ENCODE data around the gene DENND2C.

The DENND2C gene

DNA sequence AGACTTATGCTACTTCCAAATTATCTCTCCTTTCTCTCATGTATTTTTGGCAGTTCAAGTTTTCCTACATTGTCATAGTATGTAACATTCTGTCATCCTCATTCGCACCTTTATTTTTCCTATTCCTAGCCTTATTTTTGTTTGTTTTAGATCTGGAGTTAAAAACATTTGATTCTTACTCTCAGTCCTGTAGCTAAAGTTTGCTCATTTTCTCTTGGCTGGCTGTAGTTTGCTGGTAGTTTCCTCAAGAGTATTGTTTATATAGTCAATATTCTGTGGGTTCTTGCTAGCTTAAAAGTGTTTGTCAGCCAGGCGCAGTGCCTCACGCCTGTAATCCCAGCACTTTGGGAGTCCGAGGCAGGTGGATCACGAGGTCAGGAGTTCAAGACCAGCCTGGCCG, 129.0 kb downstream of the DENND2C start:
- no peak for DNase-seq

DNA sequence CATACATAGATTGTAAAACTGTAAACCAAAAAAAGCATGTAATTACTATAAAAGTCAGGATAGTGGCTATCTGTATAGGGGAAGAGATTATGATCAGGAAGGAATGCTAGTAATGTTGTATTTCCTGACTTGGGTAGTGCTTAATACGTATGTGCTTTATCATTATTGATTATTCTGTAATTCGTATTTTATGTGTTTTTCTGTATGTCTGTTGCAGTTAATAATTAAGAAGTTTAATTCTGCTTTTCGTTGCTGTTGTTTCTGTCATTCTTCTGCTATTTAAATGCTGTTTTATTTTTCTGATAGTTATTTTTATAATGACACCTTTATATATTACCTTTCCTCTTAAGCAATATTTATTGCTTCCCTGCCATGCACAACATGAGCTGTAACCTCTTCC, 129.6 kb downstream of the DENND2C start:
- no peak for DNase-seq

DNA sequence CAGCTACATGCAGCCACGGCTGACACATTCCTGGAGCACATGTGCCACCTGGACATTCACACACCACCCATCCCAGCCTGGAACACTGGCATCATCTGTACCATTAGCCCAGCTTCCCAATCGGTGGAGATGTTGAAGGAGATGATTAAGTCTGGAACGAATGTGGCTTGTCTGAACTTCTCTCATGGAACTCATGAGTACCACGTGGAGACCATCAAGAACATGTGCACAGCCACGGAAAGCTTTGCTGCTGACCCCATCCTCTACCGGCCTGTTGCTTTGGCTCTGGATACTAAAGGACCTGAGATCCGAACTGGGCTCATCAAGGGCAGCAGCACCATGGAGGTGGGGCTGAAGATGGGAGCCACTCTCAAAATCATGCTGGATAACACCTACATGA, 133.8 kb downstream of the DENND2C start:
- no peak for DNase-seq

DNA sequence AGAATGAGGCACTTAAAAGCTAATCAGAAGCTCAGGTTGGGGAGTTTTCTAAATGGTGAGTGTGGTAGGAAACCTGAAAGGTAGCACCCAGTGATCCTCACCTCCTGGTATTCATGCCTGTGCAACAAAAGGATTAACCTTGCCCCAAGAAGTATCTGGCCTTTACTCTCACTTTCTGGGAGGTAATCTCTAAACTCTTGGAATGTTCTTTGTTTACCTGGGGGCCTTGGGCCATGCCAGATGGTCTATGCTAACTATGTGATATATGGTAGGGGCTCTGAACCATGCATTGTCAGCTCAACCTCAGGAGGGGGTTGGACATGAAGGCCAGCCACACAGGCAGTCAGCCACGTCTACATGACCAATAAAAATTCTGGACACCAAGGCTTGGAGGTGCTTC, 134.4 kb downstream of the DENND2C start:
- no peak for DNase-seq

Data from activated CD4-positive, alpha-beta T cell treated with anti-CD3 and anti-CD28 coated beads, Interleukin-2, amount 50 U/mL, for 48 hours (primary cell).